ENCODE results near the gene RELN.

DNA sequence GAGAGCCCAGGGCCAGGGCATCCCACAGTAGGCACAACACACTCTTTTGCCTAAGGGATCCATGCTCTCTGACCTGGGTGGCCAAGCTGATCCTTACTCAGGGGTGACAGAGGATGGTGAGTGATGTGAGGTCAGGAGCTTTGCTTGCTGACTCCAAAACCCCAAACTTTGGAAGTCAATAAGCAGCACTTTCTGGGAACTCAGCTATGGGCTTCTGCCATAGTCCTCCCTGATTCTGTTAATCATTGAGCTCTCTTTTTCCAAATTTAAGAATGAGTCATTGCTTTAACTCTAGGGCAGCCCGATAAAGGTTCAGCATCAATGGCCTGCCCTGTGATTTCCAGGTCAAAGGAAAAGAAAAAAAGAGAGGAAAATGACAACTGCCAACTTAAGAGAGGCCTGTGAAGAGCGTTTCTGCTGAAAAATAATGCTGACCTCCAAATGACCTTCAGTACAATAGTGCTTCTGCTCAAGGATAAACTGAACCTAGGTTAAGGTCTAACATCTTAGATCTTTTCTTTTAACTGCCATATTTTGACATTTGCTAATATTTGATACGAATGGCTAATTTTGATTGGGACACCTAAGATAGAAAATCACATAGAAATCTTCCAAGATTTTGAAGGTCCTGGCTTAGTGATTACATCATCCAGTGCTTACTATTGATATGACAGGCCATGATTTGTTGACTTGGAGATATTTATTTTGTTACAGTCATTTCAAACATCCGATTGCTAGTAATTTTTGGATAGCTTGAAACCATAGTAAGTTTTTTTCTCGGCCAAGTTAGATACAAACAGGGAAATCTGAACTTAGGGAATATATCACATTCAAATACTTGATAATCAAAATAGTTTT, 20.8 kb upstream of the RELN start:
- TF ChIP-seq POLR2A (IDR thresholded peaks at IDR 0.05; ENCODE audit: low read depth) (no peak), POLR2AphosphoS5 (IDR thresholded peaks at IDR 0.05) (no peak)
- TF ChIP-seq, protein P1, sequence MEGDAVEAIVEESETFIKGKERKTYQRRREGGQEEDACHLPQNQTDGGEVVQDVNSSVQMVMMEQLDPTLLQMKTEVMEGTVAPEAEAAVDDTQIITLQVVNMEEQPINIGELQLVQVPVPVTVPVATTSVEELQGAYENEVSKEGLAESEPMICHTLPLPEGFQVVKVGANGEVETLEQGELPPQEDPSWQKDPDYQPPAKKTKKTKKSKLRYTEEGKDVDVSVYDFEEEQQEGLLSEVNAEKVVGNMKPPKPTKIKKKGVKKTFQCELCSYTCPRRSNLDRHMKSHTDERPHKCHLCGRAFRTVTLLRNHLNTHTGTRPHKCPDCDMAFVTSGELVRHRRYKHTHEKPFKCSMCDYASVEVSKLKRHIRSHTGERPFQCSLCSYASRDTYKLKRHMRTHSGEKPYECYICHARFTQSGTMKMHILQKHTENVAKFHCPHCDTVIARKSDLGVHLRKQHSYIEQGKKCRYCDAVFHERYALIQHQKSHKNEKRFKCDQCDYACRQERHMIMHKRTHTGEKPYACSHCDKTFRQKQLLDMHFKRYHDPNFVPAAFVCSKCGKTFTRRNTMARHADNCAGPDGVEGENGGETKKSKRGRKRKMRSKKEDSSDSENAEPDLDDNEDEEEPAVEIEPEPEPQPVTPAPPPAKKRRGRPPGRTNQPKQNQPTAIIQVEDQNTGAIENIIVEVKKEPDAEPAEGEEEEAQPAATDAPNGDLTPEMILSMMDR (IDR thresholded peaks at IDR 0.05): no peak
